ENCODE data around the gene FIGLA. TPM values are rescaled to one million over a fixed set of nuclear protein-coding genes. Genes with fewer than 3 reads are reported as not detected.

FIGLA gene
- total and polyA plus RNA-seq, 8 donors, result not detected

- Histone ChIP-seq H3K36me3 (no peaks in the 10 kb centered on the region), H3K9me3 (no peaks in the 10 kb centered on the region), H3K4me1 (peaks cover 6 to 18% of the 10 kb centered on the region in 2 donors), H3K27ac (no peak overlapping the region), H3K27me3 (peaks cover 31 to 97% of the 10 kb centered on the region in 2 donors), H3K4me3 (no peak overlapping the region)
- no peak for ATAC-seq
- intact Hi-C loops (cut with DNase I), result no loop called here
- DNase-seq, result no peak
- TF ChIP-seq CTCF (IDR thresholded peaks at IDR 0.05), result no peak
Measured at GRCh38 chr2:70768590-70769085, 21.8 kb downstream of the FIGLA start.

- DNase-seq, result peak in 2 of 4 donors; percentile 64 to 70
- peak in 1 of 2 donors; percentile 15 for TF ChIP-seq CTCF (IDR thresholded peaks at IDR 0.05)
- H3K27me3 ChIP-seq, result peaks cover 31 to 94% of the 10 kb centered on the region in 2 donors
Measured at GRCh38 chr2:70767699-70768589, 22.5 kb downstream of the FIGLA start, which contains the start of gene ADD2. Gene ADD2 (minus strand): TSS chr2:70768200. CDS start chr2:70706408, 61,792 bp downstream.

GRCh38 chr2:70767079-70767698 is 23.3 kb downstream of the FIGLA start:
- Histone ChIP-seq H3K27ac (no peak overlapping the region), H3K4me1 (peaks cover 6 to 18% of the 10 kb centered on the region in 2 donors), H3K4me3 (peak overlapping the region; percentile 24 to 26), H3K27me3 (peaks cover 31 to 95% of the 10 kb centered on the region in 2 donors), H3K9me3 (no peaks in the 10 kb centered on the region), H3K36me3 (no peaks in the 10 kb centered on the region)
- DNase-seq, result peak in 1 of 4 donors; percentile 61
- intact Hi-C loops (cut with DNase I), result no loop called here
- ATAC-seq, result peak; percentile 59
- TF ChIP-seq CTCF (IDR thresholded peaks at IDR 0.05), result no peak

More at GRCh38 chr2:70767699-70768589, 22.5 kb downstream of the FIGLA start, which contains the start of gene ADD2:
- Histone ChIP-seq H3K27ac (no peak within 1 kb of the TSS), H3K36me3 (no peaks in the 10 kb centered on the region), H3K4me3 (peak within 1 kb of the TSS; percentile 24 to 26), H3K9me3 (no peaks in the 10 kb centered on the region), H3K4me1 (peaks cover 6 to 18% of the 10 kb centered on the region in 2 donors)
- intact Hi-C loops (cut with DNase I), result no loop called here
- ATAC-seq, result peak; percentile 86

- intact Hi-C loops (cut with DNase I), result no loop called here
- no peak for ATAC-seq
- H3K36me3 ChIP-seq, result no peaks in the 10 kb centered on the region
- peak overlapping the region; percentile 24 to 26 for H3K4me3 ChIP-seq
- no peaks in the 10 kb centered on the region for H3K9me3 ChIP-seq
- DNase-seq, result no peak
- no peak for TF ChIP-seq CTCF (IDR thresholded peaks at IDR 0.05)
- H3K27ac ChIP-seq, result no peak overlapping the region
- H3K4me1 ChIP-seq, result peaks cover 6 to 18% of the 10 kb centered on the region in 2 donors
- peaks cover 31 to 93% of the 10 kb centered on the region in 2 donors for H3K27me3 ChIP-seq
Measured at GRCh38 chr2:70766357-70767078, 23.9 kb downstream of the FIGLA start.
